Measurements from ENCODE around the gene ANKZF1.
"Not testable (repeated sequence)": the region's sequence is repeated elsewhere in the genome, so short reads cannot be mapped to it uniquely, and the experiment has no call there.

Gene ANKZF1, protein sequence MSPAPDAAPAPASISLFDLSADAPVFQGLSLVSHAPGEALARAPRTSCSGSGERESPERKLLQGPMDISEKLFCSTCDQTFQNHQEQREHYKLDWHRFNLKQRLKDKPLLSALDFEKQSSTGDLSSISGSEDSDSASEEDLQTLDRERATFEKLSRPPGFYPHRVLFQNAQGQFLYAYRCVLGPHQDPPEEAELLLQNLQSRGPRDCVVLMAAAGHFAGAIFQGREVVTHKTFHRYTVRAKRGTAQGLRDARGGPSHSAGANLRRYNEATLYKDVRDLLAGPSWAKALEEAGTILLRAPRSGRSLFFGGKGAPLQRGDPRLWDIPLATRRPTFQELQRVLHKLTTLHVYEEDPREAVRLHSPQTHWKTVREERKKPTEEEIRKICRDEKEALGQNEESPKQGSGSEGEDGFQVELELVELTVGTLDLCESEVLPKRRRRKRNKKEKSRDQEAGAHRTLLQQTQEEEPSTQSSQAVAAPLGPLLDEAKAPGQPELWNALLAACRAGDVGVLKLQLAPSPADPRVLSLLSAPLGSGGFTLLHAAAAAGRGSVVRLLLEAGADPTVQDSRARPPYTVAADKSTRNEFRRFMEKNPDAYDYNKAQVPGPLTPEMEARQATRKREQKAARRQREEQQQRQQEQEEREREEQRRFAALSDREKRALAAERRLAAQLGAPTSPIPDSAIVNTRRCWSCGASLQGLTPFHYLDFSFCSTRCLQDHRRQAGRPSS

DNA sequence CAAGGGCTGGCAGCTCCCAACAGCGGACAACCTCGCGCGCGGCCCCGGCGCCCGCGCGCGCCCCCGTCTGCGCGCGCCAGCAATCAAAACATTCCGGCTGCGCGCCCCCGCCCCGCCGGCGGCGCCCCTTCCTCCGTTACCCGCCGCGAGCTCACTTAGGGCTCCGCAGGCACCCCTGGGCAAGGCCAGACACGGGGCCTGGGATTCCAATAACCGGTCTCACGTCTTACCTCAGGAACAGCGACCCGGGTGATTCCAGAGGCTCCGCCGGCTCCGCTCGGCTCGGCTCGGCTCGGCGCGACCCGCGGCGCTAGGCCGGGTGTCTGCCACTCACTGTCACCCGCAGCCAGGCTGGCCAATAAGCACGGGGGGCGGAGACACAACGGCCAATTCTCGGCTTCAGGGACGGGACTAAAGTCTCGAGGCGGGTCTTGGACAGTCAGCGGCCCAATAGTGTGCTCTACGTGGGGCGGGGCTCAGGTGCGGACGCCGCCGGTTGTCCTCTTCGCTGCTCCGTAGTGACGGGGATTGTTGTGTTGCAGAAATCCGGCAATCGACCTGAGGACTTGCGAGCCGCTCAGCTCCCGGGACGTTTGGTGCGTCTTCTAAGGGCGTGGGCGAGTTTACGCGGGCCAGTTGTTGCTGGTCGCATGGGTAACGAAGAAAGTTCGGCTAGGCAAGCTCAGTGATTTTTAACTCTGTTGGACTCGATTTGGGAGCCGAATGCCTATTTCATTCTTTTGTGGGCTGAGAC lies at the start of gene ANKZF1, which contains the start of gene ATG9A:
Gene ANKZF1, plus strand, starts transcription at position 502 of the 754 bp plus-strand sequence. CDS start 452 bp downstream, outside the sequence.
Gene ATG9A, minus strand, starts transcription at position 332 of the 754 bp plus-strand sequence. CDS start 1,612 bp downstream, outside the sequence.
- DNase-seq: peak; percentile 99

DNA sequence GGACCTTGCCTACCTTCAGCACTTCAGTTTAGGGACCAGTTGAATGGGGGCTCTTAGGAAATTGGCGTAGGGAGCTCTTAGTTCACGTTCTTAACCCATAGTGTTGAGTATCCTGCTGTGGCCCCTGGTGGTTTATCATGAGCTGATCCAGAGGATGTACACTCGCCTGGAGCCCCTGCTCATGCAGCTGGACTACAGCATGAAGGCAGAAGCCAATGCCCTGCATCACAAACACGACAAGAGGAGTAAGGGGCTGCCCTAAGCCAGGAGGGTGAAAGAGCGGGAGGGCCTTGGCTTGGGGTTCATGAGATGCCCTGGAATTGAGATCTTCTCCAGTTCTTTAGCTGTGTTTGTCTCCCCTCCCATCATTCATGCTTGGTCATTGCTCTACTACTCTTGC lies 48.6 kb upstream of the ANKZF1 start:
- DNase-seq: no peak

DNA sequence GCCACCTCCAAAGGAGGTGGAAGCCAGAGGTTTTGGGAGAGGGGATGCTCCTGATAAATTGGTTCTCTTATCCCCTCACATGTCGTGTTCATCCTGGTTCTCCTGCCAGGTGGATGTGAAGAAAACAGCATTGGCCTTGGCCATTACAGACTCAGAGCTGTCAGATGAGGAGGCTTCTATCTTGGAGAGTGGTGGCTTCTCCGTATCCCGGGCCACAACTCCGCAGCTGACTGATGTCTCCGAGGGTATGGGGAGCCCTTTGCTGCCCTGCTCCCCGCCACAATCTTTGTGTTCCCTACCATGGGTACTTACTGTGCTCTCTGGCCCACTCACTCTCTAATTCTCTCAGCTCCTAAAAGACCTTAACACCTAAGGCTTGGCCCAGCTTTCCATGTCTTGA lies 48.1 kb upstream of the ANKZF1 start:
- DNase-seq: no peak

DNA sequence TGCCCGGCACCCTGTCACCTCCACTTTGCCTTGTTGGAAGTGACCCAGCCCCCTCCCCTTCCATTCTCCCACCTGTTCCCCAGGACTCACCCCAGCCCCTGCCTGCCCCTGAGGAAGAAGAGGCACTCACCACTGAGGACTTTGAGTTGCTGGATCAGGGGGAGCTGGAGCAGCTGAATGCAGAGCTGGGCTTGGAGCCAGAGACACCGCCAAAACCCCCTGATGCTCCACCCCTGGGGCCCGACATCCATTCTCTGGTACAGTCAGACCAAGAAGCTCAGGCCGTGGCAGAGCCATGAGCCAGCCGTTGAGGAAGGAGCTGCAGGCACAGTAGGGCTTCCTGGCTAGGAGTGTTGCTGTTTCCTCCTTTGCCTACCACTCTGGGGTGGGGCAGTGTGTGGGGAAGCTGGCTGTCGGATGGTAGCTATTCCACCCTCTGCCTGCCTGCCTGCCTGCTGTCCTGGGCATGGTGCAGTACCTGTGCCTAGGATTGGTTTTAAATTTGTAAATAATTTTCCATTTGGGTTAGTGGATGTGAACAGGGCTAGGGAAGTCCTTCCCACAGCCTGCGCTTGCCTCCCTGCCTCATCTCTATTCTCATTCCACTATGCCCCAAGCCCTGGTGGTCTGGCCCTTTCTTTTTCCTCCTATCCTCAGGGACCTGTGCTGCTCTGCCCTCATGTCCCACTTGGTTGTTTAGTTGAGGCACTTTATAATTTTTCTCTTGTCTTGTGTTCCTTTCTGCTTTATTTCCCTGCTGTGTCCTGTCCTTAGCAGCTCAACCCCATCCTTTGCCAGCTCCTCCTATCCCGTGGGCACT lies 47.1 kb upstream of the ANKZF1 start:
- DNase-seq: peak; percentile 55 to 60 (median 60)

DNA sequence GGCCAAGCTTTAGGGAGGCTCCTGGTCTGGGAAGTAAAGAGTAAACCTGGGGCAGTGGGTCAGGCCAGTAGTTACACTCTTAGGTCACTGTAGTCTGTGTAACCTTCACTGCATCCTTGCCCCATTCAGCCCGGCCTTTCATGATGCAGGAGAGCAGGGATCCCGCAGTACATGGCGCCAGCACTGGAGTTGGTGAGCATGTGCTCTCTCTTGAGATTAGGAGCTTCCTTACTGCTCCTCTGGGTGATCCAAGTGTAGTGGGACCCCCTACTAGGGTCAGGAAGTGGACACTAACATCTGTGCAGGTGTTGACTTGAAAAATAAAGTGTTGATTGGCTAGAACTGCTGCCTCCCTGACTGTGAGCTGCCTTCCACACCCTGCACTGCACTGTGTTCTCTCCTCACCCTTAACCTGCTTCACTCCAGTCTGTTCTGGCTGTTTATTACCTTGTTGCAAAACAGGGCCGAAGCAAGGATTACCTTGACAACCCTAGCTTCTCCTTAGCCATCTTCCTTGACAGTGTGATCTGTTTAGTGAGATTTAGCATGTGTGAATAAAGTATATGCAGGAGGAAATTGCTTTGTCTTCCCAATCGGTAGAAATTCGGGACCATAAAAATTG lies 46.3 kb upstream of the ANKZF1 start:
- DNase-seq: no peak

DNA sequence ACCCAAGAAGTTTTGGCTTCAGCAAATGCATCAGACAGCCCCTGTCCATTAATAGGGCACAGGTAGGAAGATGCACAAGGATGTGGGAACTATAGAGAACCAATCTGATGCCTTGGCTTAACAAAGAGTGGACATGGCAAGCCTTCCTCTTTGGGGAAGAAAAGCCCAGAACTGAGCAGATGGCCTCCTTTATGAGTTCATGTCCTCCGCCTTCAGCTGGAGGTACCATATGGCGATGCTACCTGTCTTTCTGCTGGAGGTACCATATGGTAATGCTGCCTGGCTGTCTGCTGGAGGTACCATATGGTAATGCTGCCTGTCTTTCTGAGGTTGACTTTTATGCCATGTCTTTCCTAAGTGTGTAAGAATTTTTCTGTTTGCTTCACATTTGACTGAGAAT lies 45.5 kb upstream of the ANKZF1 start:
- DNase-seq: no peak

DNA sequence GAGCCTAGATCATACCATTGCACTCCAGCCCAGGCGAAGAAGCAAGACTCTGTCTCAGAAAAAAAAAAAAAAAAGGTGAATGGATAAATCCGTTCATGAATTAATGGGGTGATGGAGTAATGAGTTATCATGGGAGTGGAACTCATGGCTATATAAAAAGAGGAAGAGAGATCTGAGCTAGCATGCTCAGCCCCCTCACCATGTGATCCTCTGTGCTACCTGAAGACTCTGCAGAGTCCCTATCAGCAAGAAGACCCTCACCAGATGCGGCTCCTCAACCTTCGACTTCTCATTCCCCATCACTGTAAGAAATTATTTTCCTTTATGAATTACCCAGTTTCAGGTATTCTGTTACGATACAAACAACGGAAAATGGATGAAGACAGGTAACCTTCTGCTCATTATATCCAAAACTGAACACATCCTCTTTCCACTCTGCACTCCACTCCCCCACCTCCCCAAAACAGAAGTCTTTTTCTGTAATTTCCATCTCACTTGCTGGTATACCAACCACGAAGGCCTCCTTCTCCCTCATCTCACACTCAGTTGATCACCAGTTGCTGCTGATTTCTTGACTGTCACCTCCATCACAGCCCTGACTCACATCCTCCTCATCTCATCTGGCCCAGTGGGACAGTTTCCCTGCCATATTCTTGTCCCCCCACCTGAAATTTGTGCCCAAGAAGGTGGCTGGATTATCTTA lies 42.7 kb upstream of the ANKZF1 start:
- DNase-seq: no peak

DNA sequence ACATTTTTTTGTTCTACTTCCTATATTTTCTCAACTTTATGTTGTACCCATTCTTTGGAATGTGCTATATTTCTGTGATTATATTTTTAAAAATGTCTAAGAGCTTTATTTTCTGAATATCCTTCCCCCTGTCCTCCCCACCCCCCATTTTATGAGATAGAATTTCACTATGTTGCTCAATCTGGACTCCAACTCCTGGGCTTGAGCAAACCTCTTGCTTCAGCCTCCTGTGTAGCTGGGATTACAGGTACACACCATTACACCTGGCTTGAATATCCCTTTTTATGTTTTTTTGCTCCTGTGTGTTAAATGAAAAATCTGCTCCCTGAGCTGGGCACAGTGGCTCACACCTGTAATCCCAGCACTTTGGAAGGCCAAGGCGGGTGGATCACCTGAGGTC lies 32.2 kb upstream of the ANKZF1 start:
- peak in 1 of 3 donors; percentile 14 for DNase-seq

DNA sequence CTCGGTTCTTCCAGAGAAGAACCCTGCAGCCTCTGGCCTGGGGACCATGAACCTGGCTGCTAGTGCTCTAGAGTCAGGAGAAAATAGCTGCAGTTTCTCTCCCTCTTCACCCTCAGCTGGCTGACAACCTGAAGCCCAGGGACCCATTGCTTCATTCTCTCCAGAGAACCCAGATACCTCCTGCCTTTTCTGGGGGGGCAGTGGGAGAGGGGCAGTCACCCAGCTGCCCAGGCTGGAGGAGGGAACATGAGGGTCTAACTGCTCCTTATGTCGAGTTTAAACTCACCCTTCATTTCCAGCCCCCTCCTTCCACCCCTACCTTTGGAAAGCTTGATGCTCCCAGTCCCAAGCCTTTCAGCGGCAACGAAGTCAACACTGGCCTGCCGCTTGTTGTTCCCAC lies 30.6 kb upstream of the ANKZF1 start:
- DNase-seq: no peak

DNA sequence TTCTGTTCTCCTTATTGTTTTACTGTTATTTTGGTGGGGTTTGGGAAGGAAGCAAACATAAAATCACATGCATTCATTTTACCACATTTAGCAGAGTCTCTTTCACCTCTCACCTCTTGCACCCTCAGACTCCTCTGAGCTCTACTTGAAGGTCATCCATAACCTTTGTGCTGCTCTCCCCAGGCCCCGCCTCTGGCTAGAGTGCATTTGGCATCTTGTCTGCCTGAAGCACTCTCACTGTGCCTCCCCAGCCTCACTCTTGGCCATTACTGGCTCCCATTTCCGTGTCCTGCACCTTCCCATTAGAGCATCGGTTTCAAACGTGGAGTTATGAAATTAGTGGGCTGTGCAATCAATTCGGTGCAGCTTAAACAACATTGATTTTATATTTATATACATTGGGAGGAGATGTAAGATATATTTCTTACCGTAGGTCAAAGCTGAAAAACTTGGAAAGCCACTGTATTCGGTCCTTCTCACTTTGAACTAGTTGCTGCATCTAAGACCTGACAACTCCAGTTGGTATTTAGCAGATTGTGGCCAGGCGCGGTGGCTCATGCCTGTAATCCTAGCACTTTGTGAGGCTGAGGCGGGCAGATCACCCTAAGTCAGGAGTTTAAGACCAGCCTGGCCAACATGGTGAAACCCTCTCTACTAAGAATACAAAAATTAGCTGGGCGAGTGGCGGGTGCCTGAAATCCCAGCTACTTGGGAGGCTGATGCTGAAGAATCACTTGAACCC lies 30.0 kb upstream of the ANKZF1 start:
- no peak for DNase-seq

DNA sequence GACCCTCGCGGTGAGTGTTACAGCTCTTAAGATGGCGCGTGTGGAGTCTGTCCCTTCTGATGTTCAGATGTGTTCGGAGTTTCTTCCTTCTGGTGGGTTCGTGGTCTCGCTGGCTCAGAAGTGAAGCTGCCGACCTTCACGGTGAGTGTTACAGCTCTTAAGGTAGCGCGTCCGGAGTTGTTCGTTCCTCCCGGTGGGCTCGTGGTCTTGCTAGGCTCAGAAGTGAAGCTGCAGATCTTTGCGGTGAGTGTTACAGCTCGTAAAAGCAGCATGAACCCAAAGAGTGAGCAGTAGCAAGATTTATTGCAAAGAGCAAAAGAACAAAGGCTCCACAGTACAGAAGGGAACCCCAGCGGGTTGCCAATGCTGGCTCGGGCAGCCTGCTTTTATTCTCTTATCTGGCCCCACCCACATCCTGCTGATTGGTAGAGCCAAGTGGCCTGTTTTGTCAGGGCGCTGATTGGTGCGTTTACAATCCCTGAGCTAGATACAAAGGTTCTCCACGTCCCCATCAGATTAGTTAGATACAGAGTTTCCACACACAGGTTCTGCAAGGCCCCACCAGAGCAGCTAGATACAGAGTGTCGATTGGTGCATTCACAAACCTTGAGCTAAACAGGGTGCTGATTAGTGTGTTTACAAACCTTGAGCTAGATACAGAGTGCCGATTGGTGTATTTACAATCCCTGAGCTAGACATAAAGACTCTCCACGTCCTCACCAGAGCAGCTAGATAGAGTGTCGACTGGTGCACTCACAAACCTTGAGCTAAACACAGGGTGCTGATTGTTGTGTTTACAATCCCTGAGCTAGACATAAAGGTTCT lies 28.9 kb upstream of the ANKZF1 start:
- DNase-seq: peak in 1 of 3 donors; percentile 11

DNA sequence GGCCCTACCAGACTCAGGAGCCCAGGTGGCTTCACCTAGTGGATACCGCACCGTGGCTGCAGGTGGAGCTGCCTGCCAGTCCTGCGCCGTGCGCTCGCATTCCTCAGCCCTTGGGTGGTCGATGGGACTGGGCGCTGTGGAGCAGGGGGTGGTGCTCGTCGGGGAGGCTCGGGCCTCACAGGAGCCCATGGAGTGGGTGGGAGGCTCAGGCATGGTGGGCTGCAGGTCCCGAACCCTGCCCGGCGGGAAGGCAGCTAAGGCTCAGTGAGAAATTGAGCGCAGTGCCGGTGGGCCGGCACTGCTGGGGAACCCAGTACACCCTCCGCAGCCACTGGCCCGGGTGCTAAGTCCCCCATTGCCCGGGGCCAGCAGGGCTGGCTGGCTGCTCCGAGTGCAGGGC lies 28.3 kb upstream of the ANKZF1 start:
- DNase-seq: not testable (repeated sequence)

DNA sequence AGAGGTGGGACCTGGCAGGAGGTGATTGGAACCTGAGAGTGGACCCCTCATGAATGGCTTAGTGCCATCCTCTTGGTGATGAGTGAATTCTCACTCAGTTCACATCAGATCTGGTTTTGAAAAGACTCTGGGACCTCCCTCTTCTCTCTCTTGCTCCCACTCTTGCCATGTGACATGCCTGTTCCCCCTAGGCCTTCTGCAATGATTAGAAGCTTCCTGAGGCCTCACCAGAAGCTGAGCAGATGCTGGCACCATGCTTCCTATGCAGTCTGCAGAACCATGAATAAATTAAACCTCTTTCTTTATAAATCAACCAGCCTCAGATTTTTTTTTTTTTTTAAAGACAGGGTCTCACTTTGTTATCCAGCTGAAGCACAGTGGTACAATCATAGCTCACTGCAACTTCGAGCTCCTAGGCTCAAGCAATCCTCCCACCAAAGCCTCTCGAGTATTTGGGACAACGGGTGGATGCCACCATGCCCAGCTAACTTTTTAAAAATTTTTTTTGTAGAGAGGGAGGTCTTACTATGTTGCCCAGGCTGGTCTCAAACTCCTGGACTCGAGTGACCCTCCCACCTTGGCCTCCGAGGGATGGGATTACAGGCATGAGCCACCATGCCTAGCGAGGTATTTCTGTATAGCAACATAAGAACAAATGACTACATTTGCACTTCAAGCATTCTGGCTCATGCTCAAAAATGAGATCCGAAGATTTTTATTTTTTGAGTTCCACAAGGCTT lies 25.0 kb upstream of the ANKZF1 start:
- no peak for DNase-seq

DNA sequence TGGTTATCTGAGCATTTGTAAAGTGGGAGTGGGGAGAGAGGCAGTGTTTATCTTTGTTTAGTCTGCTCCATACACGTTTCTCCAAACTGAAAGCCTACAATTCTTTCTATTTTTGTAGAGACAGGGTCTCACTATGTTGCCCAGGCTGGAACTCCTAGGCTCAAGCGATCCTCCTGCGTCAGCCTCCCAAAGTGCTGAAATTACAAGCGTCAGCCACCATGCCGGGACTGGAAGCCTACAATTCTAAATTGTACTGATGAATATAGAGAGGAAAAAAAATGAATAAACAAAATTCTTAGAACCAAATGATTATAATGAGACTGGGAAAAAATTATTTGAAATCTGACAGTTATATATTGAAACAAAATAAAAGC lies 24.5 kb upstream of the ANKZF1 start:
- no peak for DNase-seq

DNA sequence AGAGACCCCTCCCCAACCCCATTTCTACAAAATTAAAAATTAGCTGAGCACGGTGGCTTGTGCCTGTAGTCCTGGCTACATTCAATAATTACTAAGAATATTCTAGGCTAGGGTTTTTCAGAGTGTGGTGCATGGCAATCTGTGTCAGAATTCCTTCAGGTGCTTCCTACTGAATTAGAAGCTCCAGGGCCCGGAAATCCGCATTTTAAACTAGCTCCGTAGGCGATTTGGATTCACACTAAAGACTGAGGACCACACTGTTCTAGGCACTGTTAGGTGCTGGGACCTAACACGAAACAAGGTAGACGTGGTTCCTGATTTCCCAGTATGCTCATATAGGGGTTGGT lies 23.7 kb upstream of the ANKZF1 start:
- DNase-seq: no peak

DNA sequence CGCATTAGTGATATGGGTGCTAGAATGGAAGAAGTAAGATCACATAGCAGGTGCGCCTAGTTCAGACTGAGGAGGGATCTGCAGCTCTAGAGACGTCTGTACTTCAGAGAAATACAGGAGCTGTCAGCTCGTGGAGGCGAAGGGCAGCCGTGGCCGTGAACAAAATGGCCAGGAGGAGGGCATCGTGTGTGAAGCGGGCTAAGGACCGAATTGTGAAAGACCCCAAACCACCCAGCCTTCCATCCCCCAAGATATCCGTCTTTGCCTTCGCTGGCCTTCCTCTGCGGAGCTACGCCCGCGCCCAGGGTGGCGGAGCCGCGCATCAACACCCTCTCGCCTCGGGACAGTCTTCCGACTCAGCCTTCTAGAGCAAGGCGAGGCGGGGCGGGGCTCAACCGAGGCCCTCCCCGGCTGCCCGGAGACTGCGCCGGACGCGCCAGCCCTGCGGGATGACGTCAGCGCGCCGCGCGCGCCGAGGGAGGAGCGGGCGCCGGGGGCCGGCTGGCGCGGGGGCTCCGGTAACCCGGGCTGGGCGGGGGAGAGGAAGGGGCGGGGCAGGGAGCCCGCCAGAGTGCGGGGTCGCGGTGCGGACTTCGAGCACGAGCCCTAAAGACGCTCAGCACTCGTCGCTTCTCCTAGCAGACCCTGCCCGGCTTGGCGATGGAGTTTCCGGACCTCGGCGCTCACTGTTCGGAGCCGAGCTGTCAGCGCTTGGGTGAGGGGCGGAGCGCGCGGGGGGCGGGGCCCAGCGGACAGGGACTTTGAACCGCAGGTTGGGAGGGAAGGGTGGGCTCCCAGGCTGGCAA lies 23.1 kb upstream of the ANKZF1 start, which contains the start of gene ZFAND2B:
Gene ZFAND2B, plus strand, starts transcription at position 455 of the 806 bp plus-strand sequence. Its CDS starts 206 bp downstream, at position 661.
- peak; percentile 96 to 99 (median 98) for DNase-seq

DNA sequence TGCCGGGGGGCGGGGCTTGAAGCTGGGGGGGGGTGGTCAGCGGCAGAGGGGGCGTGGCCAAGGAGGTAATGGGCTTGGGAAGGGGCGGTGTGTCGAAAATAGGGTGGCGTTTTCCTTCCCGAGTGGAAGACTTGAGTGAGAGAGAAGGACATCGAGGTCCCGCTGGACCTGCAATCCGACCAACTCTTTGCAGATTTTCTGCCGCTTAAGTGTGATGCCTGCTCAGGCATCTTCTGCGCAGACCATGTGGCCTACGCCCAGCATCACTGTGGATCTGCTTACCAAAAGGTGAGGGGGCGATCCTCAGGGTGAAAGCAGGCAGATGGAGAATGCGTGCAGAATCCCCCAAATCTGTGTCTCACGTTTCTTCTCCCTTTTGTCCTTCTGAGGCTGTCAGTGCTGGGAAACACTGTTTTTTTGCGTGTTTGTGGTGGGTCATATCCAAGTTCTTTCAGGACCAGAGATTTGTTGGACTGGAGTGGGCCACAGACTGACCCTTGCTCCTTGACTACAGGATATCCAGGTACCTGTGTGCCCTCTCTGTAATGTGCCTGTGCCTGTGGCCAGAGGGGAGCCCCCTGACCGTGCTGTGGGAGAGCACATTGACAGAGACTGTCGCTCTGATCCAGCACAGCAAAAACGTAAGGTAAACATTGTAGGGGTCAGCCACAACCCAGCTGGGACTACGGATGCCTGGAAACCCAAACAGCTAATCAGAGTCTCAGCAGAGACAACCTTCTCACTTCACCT lies 22.3 kb upstream of the ANKZF1 start:
- no peak for DNase-seq
